Liver (tissue), 3 donors: Measurements from ENCODE around the gene DNAJC27.

Source experiments
- FOXA1 ChIP-seq: IDR thresholded peaks from 2 replicates; pipeline ENCODE4 v1.6.1; 2016; ENCODE audit warnings: antibody characterized with exemption
- GABPA ChIP-seq, 2 donors: IDR thresholded peaks in 1 of 2; conservative IDR thresholded peaks in 1 of 2; 2 replicates each; pipeline ENCODE4 v1.6.1; 2016; ENCODE audit warnings: antibody characterized with exemption in 2 of 2, mild to moderate bottlenecking in 1 of 2, moderate library complexity in 1 of 2
- HNF4A ChIP-seq, 2 donors: conservative IDR thresholded peaks; 2 replicates each; pipeline ENCODE4 v1.6.1; 2016; ENCODE audit warnings: antibody characterized with exemption in 2 of 2, mild to moderate bottlenecking in 2 of 2
- JUND ChIP-seq, 2 donors: IDR thresholded peaks; 2 replicates each; pipeline ENCODE4 v1.6.1; 2016; ENCODE audit warnings: antibody characterized with exemption in 2 of 2
- RAD21 ChIP-seq, 2 donors: IDR thresholded peaks; 2 replicates each; pipeline ENCODE4 v1.6.1; 2016; ENCODE audit warnings: antibody characterized with exemption in 2 of 2, mild to moderate bottlenecking in 2 of 2
- SP1 ChIP-seq: IDR thresholded peaks from 2 replicates; pipeline ENCODE4 v1.6.1; 2018; ENCODE audit warnings: antibody characterized with exemption, mild to moderate bottlenecking
- TAF1 ChIP-seq: conservative IDR thresholded peaks from 2 replicates; pipeline ENCODE4 v1.6.1; 2016; ENCODE audit warnings: antibody characterized with exemption, mild to moderate bottlenecking
- YY1 ChIP-seq: IDR thresholded peaks from 2 replicates; pipeline ENCODE4 v1.6.1; 2016; ENCODE audit warnings: antibody characterized with exemption, mild to moderate bottlenecking
- TF ChIP-seq, protein P1 (sequence below): fragments of 150-350 bp; IDR thresholded peaks from 2 replicates; pipeline ENCODE4 v1.5.1; 2017; ENCODE audit warnings: improper control_type of control experiment, low read depth, low read length; ENCODE audit not compliant: missing input control
- TF ChIP-seq, protein P2 (sequence below): IDR thresholded peaks from 2 replicates; pipeline ENCODE4 v1.6.1; 2016; ENCODE audit warnings: antibody characterized with exemption
- TF ChIP-seq, protein P3 (sequence below): IDR thresholded peaks from 2 replicates; pipeline ENCODE4 v1.6.1; 2016; ENCODE audit warnings: antibody characterized with exemption
- TF ChIP-seq, protein P4 (sequence below): IDR thresholded peaks from 2 replicates; pipeline ENCODE4 v1.6.1; 2016; ENCODE audit warnings: antibody characterized with exemption, mild to moderate bottlenecking
- donor health status: healthy.
- donor health status: healthy.

DNA sequence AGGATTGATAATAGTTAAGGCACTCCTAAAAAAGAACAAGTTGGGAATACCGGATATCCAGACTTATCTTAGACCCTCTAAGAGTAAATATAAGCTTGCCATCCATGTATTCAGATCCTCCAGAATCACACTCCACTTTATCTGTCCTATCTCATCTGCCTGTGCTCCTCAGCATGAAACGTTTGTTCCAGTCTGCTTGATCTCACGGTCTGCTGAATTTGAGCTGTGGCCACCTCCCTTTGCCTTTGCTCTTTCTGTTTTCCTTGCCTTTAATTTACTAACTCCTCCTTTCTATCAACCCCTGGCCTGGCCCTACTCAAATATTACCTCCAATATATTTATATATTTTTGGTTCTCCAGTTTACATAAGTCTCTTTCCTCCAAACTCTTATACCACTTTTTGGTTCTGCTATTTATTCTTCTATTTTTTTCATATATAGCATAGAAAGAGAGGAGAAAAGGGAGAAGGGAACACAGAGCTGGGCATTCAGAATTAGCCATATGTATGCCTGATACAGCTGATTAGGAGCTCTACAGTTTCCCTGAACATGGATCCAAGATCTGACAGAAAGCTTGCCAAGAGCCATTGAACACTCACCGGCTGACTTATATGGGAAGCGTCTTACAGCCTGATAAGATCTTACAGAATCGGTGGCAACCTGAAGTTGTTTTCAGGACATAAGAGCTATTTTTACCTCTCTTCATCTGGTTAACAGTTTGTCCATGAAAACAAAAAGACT lies 21.8 kb upstream of the DNAJC27 start:
- TF ChIP-seq FOXA1 (no peak), JUND (IDR thresholded peaks at IDR 0.05) (no peak), GABPA (IDR thresholded peaks at IDR 0.05 in 1 of 2, conservative IDR thresholded peaks at IDR 0.05 in 1 of 2) (no peak), YY1 (no peak), HNF4A (conservative IDR thresholded peaks at IDR 0.05) (no peak), TAF1 (no peak), RAD21 (IDR thresholded peaks at IDR 0.05) (no peak), SP1 (no peak)
- TF ChIP-seq, protein P1, sequence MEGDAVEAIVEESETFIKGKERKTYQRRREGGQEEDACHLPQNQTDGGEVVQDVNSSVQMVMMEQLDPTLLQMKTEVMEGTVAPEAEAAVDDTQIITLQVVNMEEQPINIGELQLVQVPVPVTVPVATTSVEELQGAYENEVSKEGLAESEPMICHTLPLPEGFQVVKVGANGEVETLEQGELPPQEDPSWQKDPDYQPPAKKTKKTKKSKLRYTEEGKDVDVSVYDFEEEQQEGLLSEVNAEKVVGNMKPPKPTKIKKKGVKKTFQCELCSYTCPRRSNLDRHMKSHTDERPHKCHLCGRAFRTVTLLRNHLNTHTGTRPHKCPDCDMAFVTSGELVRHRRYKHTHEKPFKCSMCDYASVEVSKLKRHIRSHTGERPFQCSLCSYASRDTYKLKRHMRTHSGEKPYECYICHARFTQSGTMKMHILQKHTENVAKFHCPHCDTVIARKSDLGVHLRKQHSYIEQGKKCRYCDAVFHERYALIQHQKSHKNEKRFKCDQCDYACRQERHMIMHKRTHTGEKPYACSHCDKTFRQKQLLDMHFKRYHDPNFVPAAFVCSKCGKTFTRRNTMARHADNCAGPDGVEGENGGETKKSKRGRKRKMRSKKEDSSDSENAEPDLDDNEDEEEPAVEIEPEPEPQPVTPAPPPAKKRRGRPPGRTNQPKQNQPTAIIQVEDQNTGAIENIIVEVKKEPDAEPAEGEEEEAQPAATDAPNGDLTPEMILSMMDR = no peak
- TF ChIP-seq, protein P2, sequence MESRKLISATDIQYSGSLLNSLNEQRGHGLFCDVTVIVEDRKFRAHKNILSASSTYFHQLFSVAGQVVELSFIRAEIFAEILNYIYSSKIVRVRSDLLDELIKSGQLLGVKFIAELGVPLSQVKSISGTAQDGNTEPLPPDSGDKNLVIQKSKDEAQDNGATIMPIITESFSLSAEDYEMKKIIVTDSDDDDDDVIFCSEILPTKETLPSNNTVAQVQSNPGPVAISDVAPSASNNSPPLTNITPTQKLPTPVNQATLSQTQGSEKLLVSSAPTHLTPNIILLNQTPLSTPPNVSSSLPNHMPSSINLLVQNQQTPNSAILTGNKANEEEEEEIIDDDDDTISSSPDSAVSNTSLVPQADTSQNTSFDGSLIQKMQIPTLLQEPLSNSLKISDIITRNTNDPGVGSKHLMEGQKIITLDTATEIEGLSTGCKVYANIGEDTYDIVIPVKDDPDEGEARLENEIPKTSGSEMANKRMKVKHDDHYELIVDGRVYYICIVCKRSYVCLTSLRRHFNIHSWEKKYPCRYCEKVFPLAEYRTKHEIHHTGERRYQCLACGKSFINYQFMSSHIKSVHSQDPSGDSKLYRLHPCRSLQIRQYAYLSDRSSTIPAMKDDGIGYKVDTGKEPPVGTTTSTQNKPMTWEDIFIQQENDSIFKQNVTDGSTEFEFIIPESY = no peak
- TF ChIP-seq, protein P3, sequence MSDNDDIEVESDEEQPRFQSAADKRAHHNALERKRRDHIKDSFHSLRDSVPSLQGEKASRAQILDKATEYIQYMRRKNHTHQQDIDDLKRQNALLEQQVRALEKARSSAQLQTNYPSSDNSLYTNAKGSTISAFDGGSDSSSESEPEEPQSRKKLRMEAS = no peak
- TF ChIP-seq, protein P4, sequence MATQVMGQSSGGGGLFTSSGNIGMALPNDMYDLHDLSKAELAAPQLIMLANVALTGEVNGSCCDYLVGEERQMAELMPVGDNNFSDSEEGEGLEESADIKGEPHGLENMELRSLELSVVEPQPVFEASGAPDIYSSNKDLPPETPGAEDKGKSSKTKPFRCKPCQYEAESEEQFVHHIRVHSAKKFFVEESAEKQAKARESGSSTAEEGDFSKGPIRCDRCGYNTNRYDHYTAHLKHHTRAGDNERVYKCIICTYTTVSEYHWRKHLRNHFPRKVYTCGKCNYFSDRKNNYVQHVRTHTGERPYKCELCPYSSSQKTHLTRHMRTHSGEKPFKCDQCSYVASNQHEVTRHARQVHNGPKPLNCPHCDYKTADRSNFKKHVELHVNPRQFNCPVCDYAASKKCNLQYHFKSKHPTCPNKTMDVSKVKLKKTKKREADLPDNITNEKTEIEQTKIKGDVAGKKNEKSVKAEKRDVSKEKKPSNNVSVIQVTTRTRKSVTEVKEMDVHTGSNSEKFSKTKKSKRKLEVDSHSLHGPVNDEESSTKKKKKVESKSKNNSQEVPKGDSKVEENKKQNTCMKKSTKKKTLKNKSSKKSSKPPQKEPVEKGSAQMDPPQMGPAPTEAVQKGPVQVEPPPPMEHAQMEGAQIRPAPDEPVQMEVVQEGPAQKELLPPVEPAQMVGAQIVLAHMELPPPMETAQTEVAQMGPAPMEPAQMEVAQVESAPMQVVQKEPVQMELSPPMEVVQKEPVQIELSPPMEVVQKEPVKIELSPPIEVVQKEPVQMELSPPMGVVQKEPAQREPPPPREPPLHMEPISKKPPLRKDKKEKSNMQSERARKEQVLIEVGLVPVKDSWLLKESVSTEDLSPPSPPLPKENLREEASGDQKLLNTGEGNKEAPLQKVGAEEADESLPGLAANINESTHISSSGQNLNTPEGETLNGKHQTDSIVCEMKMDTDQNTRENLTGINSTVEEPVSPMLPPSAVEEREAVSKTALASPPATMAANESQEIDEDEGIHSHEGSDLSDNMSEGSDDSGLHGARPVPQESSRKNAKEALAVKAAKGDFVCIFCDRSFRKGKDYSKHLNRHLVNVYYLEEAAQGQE = no peak
